Coronary artery (tissue), 2 donors: ENCODE measurements around the gene UBASH3A.

ENCODE experiments used
- DNase-seq: peaks from one replicate; pipeline ENCODE4 v3.0.0-alpha.2; 2017; ENCODE audit warnings: low spot score
- H3K27ac ChIP-seq, 2 donors: fragments of 200-600 bp; sonication (generic); one replicate each; pipeline ENCODE4 v1.5.1; 2016 to 2019
- H3K4me3 ChIP-seq: fragments of 200-600 bp; sonication (generic); 2 replicates; pipeline ENCODE4 v1.5.1; 2016; ENCODE audit warnings: mild to moderate bottlenecking, moderate library complexity
- CTCF ChIP-seq: fragments of 200-600 bp; sonication (generic); IDR thresholded peaks from one replicate; pipeline ENCODE4 v1.5.1; 2019; ENCODE audit warnings: antibody characterized with exemption

UBASH3A gene

GRCh38 chr21:42429856-42430255 is 26.2 kb downstream of the UBASH3A start:
- no peak for DNase-seq
- no peak overlapping the region for H3K27ac ChIP-seq
- H3K4me3 ChIP-seq: no peak overlapping the region
- no peak for TF ChIP-seq CTCF

DNA sequence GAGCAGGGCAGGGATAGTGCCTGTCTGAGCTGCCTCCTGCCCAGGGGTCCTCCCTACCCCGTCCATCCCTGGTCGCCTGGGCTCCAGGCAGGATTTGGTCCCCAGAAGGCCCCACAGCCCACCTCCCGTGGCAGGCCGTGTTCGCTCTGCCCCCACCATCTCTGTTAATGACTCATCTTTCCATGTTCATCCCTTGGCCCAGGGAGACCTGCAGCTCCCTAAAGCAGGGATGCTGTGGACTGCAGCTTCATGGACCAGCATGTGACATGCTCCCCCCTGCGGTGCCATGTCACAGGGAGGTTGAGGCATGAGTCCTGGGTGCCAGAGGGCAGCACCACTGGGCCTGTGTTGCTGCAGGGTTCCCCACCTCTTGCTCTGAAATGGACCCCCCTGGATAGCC is 26.8 kb downstream of the UBASH3A start:
- Histone ChIP-seq H3K4me3 (no peak overlapping the region), H3K27ac (no peak overlapping the region)
- no peak for DNase-seq
- TF ChIP-seq CTCF: no peak

DNA sequence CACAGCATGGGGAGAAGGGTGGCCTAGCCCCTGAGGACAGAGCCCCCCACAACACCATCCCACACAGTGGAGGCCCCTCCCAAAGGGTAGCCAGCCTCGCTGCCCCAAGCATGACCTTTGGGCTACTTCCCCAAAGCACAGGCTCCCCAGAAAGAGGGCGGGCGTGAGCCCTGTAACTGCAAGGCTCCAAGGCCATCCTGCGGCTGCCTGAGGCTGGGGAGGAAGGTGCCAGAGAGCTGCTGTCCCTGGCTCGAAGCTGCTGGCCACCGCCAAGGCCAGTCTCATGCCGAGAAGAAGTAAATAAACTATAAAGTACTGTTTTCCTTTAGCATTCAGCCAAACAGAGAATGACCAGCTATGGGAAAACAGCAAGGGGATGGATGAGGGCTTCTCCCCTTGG is 27.5 kb downstream of the UBASH3A start:
- H3K27ac ChIP-seq: no peak overlapping the region
- no peak for TF ChIP-seq CTCF
- no peak for DNase-seq
- no peak overlapping the region for H3K4me3 ChIP-seq

DNA sequence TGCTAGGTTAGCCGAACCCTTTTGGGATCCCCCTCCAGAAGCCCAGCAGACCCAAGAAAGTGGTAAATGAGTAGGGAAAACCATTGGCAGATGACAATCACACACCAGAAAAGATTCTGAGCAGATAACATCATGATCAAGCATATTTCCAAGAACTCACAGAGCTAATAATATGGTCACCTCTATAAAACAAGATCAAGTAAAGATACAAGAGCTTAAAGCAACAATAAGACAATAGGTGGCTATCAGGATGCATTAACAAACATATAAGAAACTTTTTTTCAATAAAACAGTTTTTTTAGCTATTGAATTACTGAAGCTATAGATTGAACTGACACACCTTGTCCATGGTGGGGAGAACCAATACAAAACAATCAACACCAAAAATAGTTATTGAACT is 29.0 kb downstream of the UBASH3A start:
- TF ChIP-seq CTCF: no peak
- Histone ChIP-seq H3K27ac (no peak overlapping the region), H3K4me3 (no peak overlapping the region)
- DNase-seq: no peak

DNA sequence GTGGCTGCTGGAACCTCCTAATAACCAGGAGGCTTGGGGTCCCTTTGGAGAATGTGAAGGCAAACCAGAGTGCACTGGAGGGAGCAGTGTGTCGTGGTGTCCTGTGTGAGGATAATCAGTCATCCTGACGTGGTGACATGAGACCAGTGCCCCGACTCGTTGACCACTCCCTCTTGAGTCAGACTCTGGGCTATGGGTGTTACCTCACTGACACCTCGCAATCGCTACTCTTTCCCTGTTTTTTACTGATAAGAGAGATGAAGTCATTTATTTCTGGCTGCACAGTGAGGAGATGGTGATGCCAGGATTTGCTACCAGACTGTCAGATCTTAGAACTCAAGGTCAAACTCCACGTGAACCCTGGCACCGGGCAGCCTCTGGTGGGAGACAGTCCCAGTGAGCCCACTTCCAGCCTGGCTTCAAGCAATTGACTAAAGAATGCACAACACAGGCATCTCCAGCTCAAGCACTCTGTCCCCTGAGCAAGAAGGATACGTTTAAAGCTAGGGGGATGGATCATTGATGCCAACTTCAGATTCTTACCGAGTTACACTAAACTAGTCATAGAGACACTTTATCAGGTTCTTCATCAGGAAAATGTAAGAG is 30.3 kb downstream of the UBASH3A start:
- DNase-seq: no peak
- no peak overlapping the region for H3K4me3 ChIP-seq
- TF ChIP-seq CTCF: no peak
- no peak overlapping the region for H3K27ac ChIP-seq

DNA sequence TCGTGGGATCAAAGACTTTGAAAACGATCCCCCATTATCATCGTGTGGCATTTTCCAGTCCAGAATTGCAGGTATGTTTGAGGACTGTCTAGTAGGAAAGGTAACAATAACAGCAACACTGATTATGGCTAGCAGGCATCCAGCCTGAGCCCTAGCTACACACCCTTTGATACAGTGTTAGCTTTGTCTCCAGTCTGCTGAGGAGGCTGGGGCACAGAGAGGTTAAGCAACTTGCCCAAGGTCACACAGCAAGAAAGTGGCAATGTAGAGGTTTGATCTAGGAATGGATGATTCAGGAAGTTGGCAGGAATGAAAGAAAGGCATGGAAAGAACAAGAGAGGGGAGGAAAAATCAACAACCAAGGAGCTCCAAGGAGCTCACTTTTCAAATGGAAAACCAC is 31.2 kb downstream of the UBASH3A start:
- Histone ChIP-seq H3K4me3 (no peak overlapping the region), H3K27ac (no peak overlapping the region)
- TF ChIP-seq CTCF: no peak
- DNase-seq: no peak

DNA sequence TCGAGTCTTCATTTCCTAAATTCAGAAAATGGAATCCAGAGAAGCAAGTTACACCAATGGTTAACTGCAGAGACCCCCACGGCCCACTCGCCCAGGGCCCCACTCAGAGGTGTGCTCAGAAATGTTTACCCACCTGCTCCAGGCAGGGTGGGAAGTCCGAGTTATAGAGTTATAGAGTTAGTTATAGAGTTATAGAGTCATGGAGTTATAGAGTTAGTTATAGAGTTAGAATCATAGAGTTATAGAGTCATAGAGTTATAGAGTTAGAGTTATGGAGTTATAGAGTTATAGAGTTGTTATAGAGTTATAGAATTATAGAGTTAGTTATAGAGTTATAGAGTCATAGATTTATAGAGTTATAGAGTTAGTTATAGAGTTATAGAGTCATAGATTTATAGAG is 31.7 kb downstream of the UBASH3A start:
- no peak for DNase-seq
- Histone ChIP-seq H3K27ac (no peak overlapping the region), H3K4me3 (no peak overlapping the region)
- no peak for TF ChIP-seq CTCF
